Uterus (tissue), 4 donors: Measurements from ENCODE around the gene DNAJB13. TPM values are rescaled to one million over a fixed set of nuclear protein-coding genes. Genes with fewer than 3 reads are reported as not detected.

Experiments
- DNase-seq, 2 donors: peaks; one replicate each; pipeline ENCODE4 v3.0.0-alpha.2; 2019 to 2020
- H3K27ac ChIP-seq, 2 donors: fragments of 200-600 bp; sonication (generic); 1 replicate in 1 of 2; 2 replicates in 1 of 2; pipeline ENCODE4 v1.5.1; 2016 to 2018
- H3K27me3 ChIP-seq, 2 donors: fragments of 200-600 bp; sonication (generic); one replicate each; pipeline ENCODE4 v1.5.1; 2018 to 2019; ENCODE audit warnings: control low read depth in 1 of 2
- H3K36me3 ChIP-seq, 2 donors: fragments of 200-600 bp; sonication (generic); one replicate each; pipeline ENCODE4 v1.5.1; 2019; ENCODE audit warnings: control low read depth in 1 of 2
- H3K4me1 ChIP-seq, 2 donors: fragments of 200-600 bp; sonication (generic); one replicate each; pipeline ENCODE4 v1.5.1; 2018 to 2019; ENCODE audit warnings: control low read depth in 1 of 2
- H3K4me3 ChIP-seq, 2 donors: fragments of 200-600 bp; sonication (generic); 1 replicate in 1 of 2; 2 replicates in 1 of 2; pipeline ENCODE4 v1.5.1; 2018 to 2019; ENCODE audit warnings: mild to moderate bottlenecking in 1 of 2
- H3K9me3 ChIP-seq, 2 donors: fragments of 200-600 bp; sonication (generic); one replicate each; pipeline ENCODE4 v1.5.1; 2019; ENCODE audit warnings: control low read depth in 1 of 2
- CTCF ChIP-seq, 4 experiments: fragments of 200-600 bp in 2 of 4; fragments of 450-650 bp in 2 of 4; sonication (generic) in 2 of 4; IDR thresholded peaks; one replicate each; pipeline ENCODE4 v1.5.1; 2016 to 2019; ENCODE audit warnings: antibody characterized with exemption in 4 of 4, mild to moderate bottlenecking in 2 of 4, moderate library complexity in 1 of 4
- POLR2A ChIP-seq, 2 donors: fragments of 450-650 bp; IDR thresholded peaks; one replicate each; pipeline ENCODE4 v1.6.1; 2016; ENCODE audit warnings: antibody characterized with exemption in 2 of 2, mild to moderate bottlenecking in 1 of 2, moderate library complexity in 1 of 2
- intact Hi-C: fragments of 100-400 bp; cut with DNase I; formaldehyde crosslinking; loops from one replicate; pipeline ENCODE4 v1.15.1; 2023; ENCODE audit warnings: low total_unique reads
- total RNA-seq, 4 donors: library from RNA; depleted of rRNA in 3 of 4; stranded (reverse); fragments of >200 nt in 3 of 4; gene quantifications; one replicate each; pipeline versions ENCODE4 v1.1.0 to v1.2.4, GENCODE V29; 2014 to 2023
- donor health status: DM: yes; HTN: yes; CAD: no.

The DNAJB13 gene
- total RNA-seq, 4 donors from 2014 or later: 1.9 to 9.1 (median 4.6) TPM; not detected in 1

GRCh38 chr11:73995731-73996130 lies 44.9 kb downstream of the DNAJB13 start:
- Histone ChIP-seq H3K27me3 (no peaks in the 10 kb centered on the region), H3K36me3 (no peaks in the 10 kb centered on the region), H3K4me1 (no peaks in the 10 kb centered on the region), H3K9me3 (no peaks in the 10 kb centered on the region), H3K4me3 (no peak overlapping the region), H3K27ac (no peak overlapping the region)
- intact Hi-C loops: no loop called here
- TF ChIP-seq POLR2A (IDR thresholded peaks at IDR 0.05) (no peak), CTCF (IDR thresholded peaks at IDR 0.05) (no peak)
- no peak for DNase-seq

- TF ChIP-seq CTCF (IDR thresholded peaks at IDR 0.05): no peak
- Histone ChIP-seq H3K4me1 (no peaks in the 10 kb centered on the region), H3K27me3 (no peaks in the 10 kb centered on the region), H3K36me3 (no peaks in the 10 kb centered on the region), H3K9me3 (no peaks in the 10 kb centered on the region), H3K4me3 (no peak overlapping the region), H3K27ac (no peak overlapping the region)
- intact Hi-C loops: no loop called here
- DNase-seq: no peak
Observed at GRCh38 chr11:73996161-73996747, 45.4 kb downstream of the DNAJB13 start.

- H3K27me3 ChIP-seq: no peaks in the 10 kb centered on the region
- no peak overlapping the region for H3K27ac ChIP-seq
- intact Hi-C loops: no loop called here
- no peak overlapping the region for H3K4me3 ChIP-seq
- no peaks in the 10 kb centered on the region for H3K4me1 ChIP-seq
- H3K9me3 ChIP-seq: no peaks in the 10 kb centered on the region
- no peak for DNase-seq
- no peak for TF ChIP-seq POLR2A (IDR thresholded peaks at IDR 0.05)
- no peaks in the 10 kb centered on the region for H3K36me3 ChIP-seq
Observed at GRCh38 chr11:73997120-73997770, 46.4 kb downstream of the DNAJB13 start.

- H3K4me3 ChIP-seq: no peak overlapping the region
- intact Hi-C loops: no loop called here
- DNase-seq: no peak
Observed at GRCh38 chr11:73998846-73999575, 48.2 kb downstream of the DNAJB13 start.

More at GRCh38 chr11:73998846-73999575, 48.2 kb downstream of the DNAJB13 start:
- Histone ChIP-seq H3K4me1 (no peaks in the 10 kb centered on the region), H3K27me3 (no peaks in the 10 kb centered on the region), H3K36me3 (no peaks in the 10 kb centered on the region), H3K27ac (no peak overlapping the region), H3K9me3 (no peaks in the 10 kb centered on the region)
- no peak for TF ChIP-seq POLR2A (IDR thresholded peaks at IDR 0.05)
- TF ChIP-seq CTCF (IDR thresholded peaks at IDR 0.05): no peak
